Measurements from ENCODE around the gene DTNBP1.

The DTNBP1 gene

DNA sequence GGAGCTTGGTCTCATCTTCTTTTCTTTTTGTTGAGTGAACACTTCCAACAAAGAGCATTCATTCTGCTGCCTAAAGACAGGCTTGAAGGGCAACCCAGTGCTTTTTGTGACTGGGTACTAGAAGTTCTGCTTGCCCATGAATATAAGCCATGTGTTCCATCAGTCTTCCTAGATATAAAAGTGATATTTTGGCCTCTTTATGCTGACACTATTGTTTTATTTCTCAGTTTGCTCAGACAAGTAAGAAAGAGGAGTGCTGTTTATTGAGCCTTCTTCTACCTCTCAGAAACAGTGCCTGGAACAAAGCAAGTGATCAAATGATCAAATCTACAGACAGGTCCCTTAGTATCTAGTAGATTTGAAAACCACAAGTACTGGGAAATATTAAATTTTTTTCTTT, 2.4 kb upstream of the DTNBP1 start:
- Histone ChIP-seq H2BK120ac (ENCODE audit: low read depth, low read length) (no peak overlapping the region), H2BK15ac (replicated peaks; ENCODE audit: low read depth) (no peak overlapping the region), H3K9ac (ENCODE audit: low read length) (no peak overlapping the region), H4K8ac (ENCODE audit: low read depth, low read length) (no peak overlapping the region), H4K5ac (ENCODE audit: low read length) (no peak overlapping the region), H3K36me3 (ENCODE audit: control insufficient read depth, insufficient read depth, low read length) (no peaks in the 10 kb centered on the region), H3K56ac (ENCODE audit: low read length) (no peak overlapping the region), H3K4ac (ENCODE audit: low read depth, low read length) (no peak overlapping the region), H3K4me1 (ENCODE audit: control insufficient read depth, low read depth, low read length) (no peaks in the 10 kb centered on the region), H3K79me2 (ENCODE audit: control insufficient read depth, insufficient read depth, low read length) (no peaks in the 10 kb centered on the region), H3K4me2 (ENCODE audit: low read length) (no peak overlapping the region), H3K79me1 (ENCODE audit: low read length) (no peaks in the 10 kb centered on the region), H3K27me3 (ENCODE audit: insufficient read depth, low read length, poor library complexity) (peaks cover 5% of the 10 kb centered on the region), H3K27ac (ENCODE audit: low read depth, low read length) (no peak overlapping the region), H3K4me3 (ENCODE audit: low read length) (no peak overlapping the region), H3K18ac (ENCODE audit: low read length) (no peak overlapping the region), H2AK5ac (ENCODE audit: low read length) (no peak overlapping the region), H2BK5ac (ENCODE audit: low read length) (no peak overlapping the region), H3K23ac (ENCODE audit: low read length) (no peak overlapping the region)
- no peak for DNase-seq

DNA sequence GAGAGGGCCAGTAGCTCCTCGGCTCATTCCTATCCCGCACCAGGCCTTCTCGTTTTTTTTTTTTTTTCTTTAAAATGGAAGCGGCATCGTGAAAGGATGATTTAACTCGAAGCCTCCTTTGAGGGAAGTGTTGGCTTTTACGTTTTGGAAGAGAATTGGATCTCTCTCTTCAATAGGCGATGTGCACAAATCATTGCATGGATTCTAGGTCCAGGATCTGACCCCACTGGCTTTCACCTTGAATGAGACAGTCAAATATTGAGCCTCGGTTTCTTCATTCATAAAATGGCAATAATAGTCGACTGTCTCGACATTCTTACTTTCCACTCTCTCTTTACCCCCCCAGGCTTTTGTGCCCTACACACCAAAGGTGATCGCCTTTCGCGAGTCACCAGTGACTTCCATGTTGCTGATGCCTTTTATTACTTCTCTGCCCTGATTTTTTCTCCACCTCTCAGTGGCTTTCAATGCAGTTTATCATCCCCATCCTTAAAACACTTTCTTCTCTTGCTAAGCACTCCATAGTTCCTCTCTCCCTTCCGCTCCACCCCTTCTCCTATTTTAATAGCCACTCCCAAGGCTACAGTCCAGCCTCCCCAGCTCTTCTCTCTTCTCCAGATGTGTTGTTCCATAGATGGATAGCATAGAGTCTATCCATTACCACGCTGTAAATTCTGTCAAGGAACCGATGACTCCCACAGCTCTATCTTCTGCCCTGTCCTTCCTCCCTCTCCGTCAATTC, 473 bp upstream of the DTNBP1 start:
- peak overlapping the region; percentile 52 for H4K5ac ChIP-seq (ENCODE audit: low read length)
- H3K27ac ChIP-seq (ENCODE audit: low read depth, low read length) = no peak overlapping the region
- peak overlapping the region; percentile 34 for H3K56ac ChIP-seq (ENCODE audit: low read length)
- no peaks in the 10 kb centered on the region for H3K79me2 ChIP-seq (ENCODE audit: control insufficient read depth, insufficient read depth, low read length)
- no CpG with 5 or more reads among the region's 18 CpGs for WGBS (ENCODE audit: extremely low coverage, insufficient coverage, low lambda C conversion rate)
- no peaks in the 10 kb centered on the region for H3K4me1 ChIP-seq (ENCODE audit: control insufficient read depth, low read depth, low read length)
- peak overlapping the region; percentile 37 for H3K4me2 ChIP-seq (ENCODE audit: low read length)
- no peak overlapping the region for H2BK15ac ChIP-seq (replicated peaks; ENCODE audit: low read depth)
- no peak overlapping the region for H3K9ac ChIP-seq (ENCODE audit: low read length)
- H3K23ac ChIP-seq (ENCODE audit: low read length) = no peak overlapping the region
- no peaks in the 10 kb centered on the region for H3K79me1 ChIP-seq (ENCODE audit: low read length)
- peaks cover 5% of the 10 kb centered on the region for H3K27me3 ChIP-seq (ENCODE audit: insufficient read depth, low read length, poor library complexity)
- DNase-seq = no peak
- no peak overlapping the region for H4K8ac ChIP-seq (ENCODE audit: low read depth, low read length)
- H2BK5ac ChIP-seq (ENCODE audit: low read length) = no peak overlapping the region
- H3K18ac ChIP-seq (ENCODE audit: low read length) = no peak overlapping the region
- H2AK5ac ChIP-seq (ENCODE audit: low read length) = no peak overlapping the region
- H3K36me3 ChIP-seq (ENCODE audit: control insufficient read depth, insufficient read depth, low read length) = no peaks in the 10 kb centered on the region
- no peak overlapping the region for H3K4me3 ChIP-seq (ENCODE audit: low read length)
- H3K4ac ChIP-seq (ENCODE audit: low read depth, low read length) = no peak overlapping the region
- H2BK120ac ChIP-seq (ENCODE audit: low read depth, low read length) = no peak overlapping the region

GRCh38 chr6:15661853-15662325, 939 bp downstream of the DTNBP1 start:
- Histone ChIP-seq H2AK5ac (ENCODE audit: low read length) (no peak overlapping the region), H3K23ac (ENCODE audit: low read length) (no peak overlapping the region), H3K9ac (ENCODE audit: low read length) (peak overlapping the region; percentile 79), H3K4me2 (ENCODE audit: low read length) (peak overlapping the region; percentile 69), H4K5ac (ENCODE audit: low read length) (no peak overlapping the region), H2BK15ac (replicated peaks; ENCODE audit: low read depth) (no peak overlapping the region), H3K79me1 (ENCODE audit: low read length) (no peaks in the 10 kb centered on the region), H3K27me3 (ENCODE audit: insufficient read depth, low read length, poor library complexity) (peaks cover 5% of the 10 kb centered on the region), H3K4me1 (ENCODE audit: control insufficient read depth, low read depth, low read length) (no peaks in the 10 kb centered on the region), H3K27ac (ENCODE audit: low read depth, low read length) (no peak overlapping the region), H2BK120ac (ENCODE audit: low read depth, low read length) (no peak overlapping the region), H3K4ac (ENCODE audit: low read depth, low read length) (no peak overlapping the region), H4K8ac (ENCODE audit: low read depth, low read length) (peak overlapping the region; percentile 88), H2BK5ac (ENCODE audit: low read length) (no peak overlapping the region), H3K36me3 (ENCODE audit: control insufficient read depth, insufficient read depth, low read length) (no peaks in the 10 kb centered on the region), H3K18ac (ENCODE audit: low read length) (no peak overlapping the region), H3K56ac (ENCODE audit: low read length) (peak overlapping the region; percentile 88), H3K79me2 (ENCODE audit: control insufficient read depth, insufficient read depth, low read length) (no peaks in the 10 kb centered on the region), H3K4me3 (ENCODE audit: low read length) (peak overlapping the region; percentile 70)
- DNase-seq = peak; percentile 66
- no CpG with 5 or more reads among the region's 26 CpGs for WGBS (ENCODE audit: extremely low coverage, insufficient coverage, low lambda C conversion rate)

- no peak for DNase-seq
- Histone ChIP-seq H2BK15ac (replicated peaks; ENCODE audit: low read depth) (no peak overlapping the region), H4K5ac (ENCODE audit: low read length) (no peak overlapping the region), H3K18ac (ENCODE audit: low read length) (no peak overlapping the region), H3K56ac (ENCODE audit: low read length) (no peak overlapping the region), H2BK120ac (ENCODE audit: low read depth, low read length) (no peak overlapping the region), H3K36me3 (ENCODE audit: control insufficient read depth, insufficient read depth, low read length) (no peaks in the 10 kb centered on the region), H3K4me2 (ENCODE audit: low read length) (no peak overlapping the region), H3K23ac (ENCODE audit: low read length) (no peak overlapping the region), H2AK5ac (ENCODE audit: low read length) (no peak overlapping the region), H3K27ac (ENCODE audit: low read depth, low read length) (no peak overlapping the region), H3K79me1 (ENCODE audit: low read length) (no peaks in the 10 kb centered on the region), H3K27me3 (ENCODE audit: insufficient read depth, low read length, poor library complexity) (peaks cover 5% of the 10 kb centered on the region), H3K79me2 (ENCODE audit: control insufficient read depth, insufficient read depth, low read length) (no peaks in the 10 kb centered on the region), H3K4me3 (ENCODE audit: low read length) (no peak overlapping the region), H3K9ac (ENCODE audit: low read length) (no peak overlapping the region), H3K4me1 (ENCODE audit: control insufficient read depth, low read depth, low read length) (no peaks in the 10 kb centered on the region), H2BK5ac (ENCODE audit: low read length) (no peak overlapping the region), H4K8ac (ENCODE audit: low read depth, low read length) (no peak overlapping the region), H3K4ac (ENCODE audit: low read depth, low read length) (no peak overlapping the region)
- WGBS (ENCODE audit: extremely low coverage, insufficient coverage, low lambda C conversion rate) = no CpG with 5 or more reads among the region's 7 CpGs
Measured at GRCh38 chr6:15659181-15659580, 3.6 kb downstream of the DTNBP1 start.

DNA sequence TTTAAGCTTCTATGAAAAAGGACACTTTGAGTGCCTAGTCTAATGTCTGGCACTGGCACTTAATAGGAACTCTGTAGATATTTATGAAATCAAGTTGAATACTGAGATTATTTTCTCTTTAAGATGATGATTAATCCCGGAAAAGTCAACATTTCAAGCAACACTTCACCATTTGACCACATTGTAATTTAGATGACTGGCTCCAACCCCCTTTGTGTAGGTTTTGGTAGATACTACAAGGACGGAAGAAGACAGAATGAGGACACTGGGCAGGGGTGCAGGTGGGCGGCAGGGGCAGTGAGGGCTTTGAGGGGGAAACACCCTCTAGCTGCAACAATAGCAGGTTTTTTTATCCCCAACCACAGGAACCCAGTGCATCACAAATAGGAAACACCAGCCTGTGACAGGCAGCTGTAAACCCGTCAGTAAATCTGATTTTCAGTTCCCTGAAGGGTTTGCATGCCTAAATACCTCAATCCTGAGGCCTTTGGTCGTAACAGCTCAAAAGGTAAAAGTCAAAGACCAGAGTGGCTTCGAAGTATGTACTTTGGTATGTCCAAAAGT, 4.6 kb downstream of the DTNBP1 start:
- Histone ChIP-seq H4K8ac (ENCODE audit: low read depth, low read length) (no peak overlapping the region), H3K18ac (ENCODE audit: low read length) (no peak overlapping the region), H4K5ac (ENCODE audit: low read length) (no peak overlapping the region), H2BK15ac (replicated peaks; ENCODE audit: low read depth) (no peak overlapping the region), H3K4me3 (ENCODE audit: low read length) (no peak overlapping the region), H3K27me3 (ENCODE audit: insufficient read depth, low read length, poor library complexity) (peaks cover under 1% of the 10 kb centered on the region), H3K9ac (ENCODE audit: low read length) (no peak overlapping the region), H3K27ac (ENCODE audit: low read depth, low read length) (no peak overlapping the region), H3K79me1 (ENCODE audit: low read length) (no peaks in the 10 kb centered on the region), H3K36me3 (ENCODE audit: control insufficient read depth, insufficient read depth, low read length) (no peaks in the 10 kb centered on the region), H2BK5ac (ENCODE audit: low read length) (no peak overlapping the region), H3K79me2 (ENCODE audit: control insufficient read depth, insufficient read depth, low read length) (no peaks in the 10 kb centered on the region), H3K4me1 (ENCODE audit: control insufficient read depth, low read depth, low read length) (no peaks in the 10 kb centered on the region), H2AK5ac (ENCODE audit: low read length) (no peak overlapping the region), H3K4ac (ENCODE audit: low read depth, low read length) (no peak overlapping the region), H3K23ac (ENCODE audit: low read length) (no peak overlapping the region), H2BK120ac (ENCODE audit: low read depth, low read length) (no peak overlapping the region), H3K4me2 (ENCODE audit: low read length) (no peak overlapping the region), H3K56ac (ENCODE audit: low read length) (no peak overlapping the region)
- WGBS (ENCODE audit: extremely low coverage, insufficient coverage, low lambda C conversion rate) = no CpG with 5 or more reads among the region's 6 CpGs
- no peak for DNase-seq

DNA sequence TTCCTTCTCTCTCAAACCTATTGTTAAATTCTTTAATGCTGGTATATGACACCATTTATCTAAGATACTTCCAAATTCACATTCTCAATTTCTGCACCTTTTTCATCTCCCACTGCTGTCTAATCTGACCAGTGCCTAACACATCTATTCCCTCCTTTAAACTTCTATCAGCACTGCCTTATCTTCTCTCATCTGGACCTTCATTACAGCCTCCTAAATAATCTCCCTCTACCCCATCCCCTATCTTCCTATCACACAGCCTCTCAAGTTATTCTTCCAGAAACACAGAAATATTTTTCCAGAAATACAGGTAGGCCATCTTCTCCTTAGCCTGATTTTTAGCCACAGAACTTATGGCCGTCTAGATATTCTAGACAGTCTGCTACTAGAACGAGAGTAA, 5.5 kb downstream of the DTNBP1 start:
- Histone ChIP-seq H2AK5ac (ENCODE audit: low read length) (no peak overlapping the region), H3K56ac (ENCODE audit: low read length) (no peak overlapping the region), H3K36me3 (ENCODE audit: control insufficient read depth, insufficient read depth, low read length) (no peaks in the 10 kb centered on the region), H3K9ac (ENCODE audit: low read length) (no peak overlapping the region), H3K27me3 (ENCODE audit: insufficient read depth, low read length, poor library complexity) (no peaks in the 10 kb centered on the region), H3K79me2 (ENCODE audit: control insufficient read depth, insufficient read depth, low read length) (no peaks in the 10 kb centered on the region), H3K4me3 (ENCODE audit: low read length) (no peak overlapping the region), H2BK120ac (ENCODE audit: low read depth, low read length) (no peak overlapping the region), H4K8ac (ENCODE audit: low read depth, low read length) (no peak overlapping the region), H2BK15ac (replicated peaks; ENCODE audit: low read depth) (no peak overlapping the region), H3K23ac (ENCODE audit: low read length) (no peak overlapping the region), H3K4me2 (ENCODE audit: low read length) (no peak overlapping the region), H3K4ac (ENCODE audit: low read depth, low read length) (no peak overlapping the region), H2BK5ac (ENCODE audit: low read length) (no peak overlapping the region), H3K4me1 (ENCODE audit: control insufficient read depth, low read depth, low read length) (no peaks in the 10 kb centered on the region), H3K27ac (ENCODE audit: low read depth, low read length) (no peak overlapping the region), H4K5ac (ENCODE audit: low read length) (no peak overlapping the region), H3K79me1 (ENCODE audit: low read length) (no peaks in the 10 kb centered on the region), H3K18ac (ENCODE audit: low read length) (no peak overlapping the region)
- no CpG with 5 or more reads among the region's 2 CpGs for WGBS (ENCODE audit: extremely low coverage, insufficient coverage, low lambda C conversion rate)
- no peak for DNase-seq

Data from mesendoderm (in vitro differentiated cells).